NK-92 (cell line): Measurements from ENCODE around the gene DET1.

Source experiments
- DNase-seq: peaks from one replicate; lab custom pipeline; 2025; ENCODE audit not compliant: unreplicated experiment; lab: John Stamatoyannopoulos, UW

DET1 gene

DNA sequence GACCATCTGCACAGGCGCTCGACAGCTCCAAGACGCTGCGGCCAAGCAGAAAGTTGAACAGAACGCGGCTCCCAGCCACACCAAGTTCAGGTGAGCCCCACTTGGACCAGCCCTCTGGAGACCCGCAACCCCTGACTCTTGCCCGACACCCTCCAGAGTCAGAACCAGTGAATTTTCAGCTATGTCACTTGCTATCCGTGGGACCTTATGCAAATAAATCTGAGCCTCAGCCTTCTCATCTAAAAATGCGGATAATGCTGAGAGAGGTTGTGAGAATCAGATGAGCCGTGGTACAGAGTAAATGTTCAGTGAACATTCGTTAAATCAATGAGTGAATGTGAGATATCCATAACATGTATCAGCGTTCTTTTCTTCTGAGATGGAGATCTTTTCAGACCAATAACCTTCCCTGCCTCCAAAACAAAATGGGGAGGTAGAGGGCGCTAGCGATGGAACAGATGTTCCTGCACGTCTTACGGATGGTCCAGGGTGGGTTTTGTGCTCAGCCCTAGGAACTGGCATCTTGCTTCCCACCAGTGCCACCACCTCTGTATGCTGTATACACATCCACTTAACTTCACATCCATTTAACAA, 78.4 kb downstream of the DET1 start:
- DNase-seq, result no peak

DNA sequence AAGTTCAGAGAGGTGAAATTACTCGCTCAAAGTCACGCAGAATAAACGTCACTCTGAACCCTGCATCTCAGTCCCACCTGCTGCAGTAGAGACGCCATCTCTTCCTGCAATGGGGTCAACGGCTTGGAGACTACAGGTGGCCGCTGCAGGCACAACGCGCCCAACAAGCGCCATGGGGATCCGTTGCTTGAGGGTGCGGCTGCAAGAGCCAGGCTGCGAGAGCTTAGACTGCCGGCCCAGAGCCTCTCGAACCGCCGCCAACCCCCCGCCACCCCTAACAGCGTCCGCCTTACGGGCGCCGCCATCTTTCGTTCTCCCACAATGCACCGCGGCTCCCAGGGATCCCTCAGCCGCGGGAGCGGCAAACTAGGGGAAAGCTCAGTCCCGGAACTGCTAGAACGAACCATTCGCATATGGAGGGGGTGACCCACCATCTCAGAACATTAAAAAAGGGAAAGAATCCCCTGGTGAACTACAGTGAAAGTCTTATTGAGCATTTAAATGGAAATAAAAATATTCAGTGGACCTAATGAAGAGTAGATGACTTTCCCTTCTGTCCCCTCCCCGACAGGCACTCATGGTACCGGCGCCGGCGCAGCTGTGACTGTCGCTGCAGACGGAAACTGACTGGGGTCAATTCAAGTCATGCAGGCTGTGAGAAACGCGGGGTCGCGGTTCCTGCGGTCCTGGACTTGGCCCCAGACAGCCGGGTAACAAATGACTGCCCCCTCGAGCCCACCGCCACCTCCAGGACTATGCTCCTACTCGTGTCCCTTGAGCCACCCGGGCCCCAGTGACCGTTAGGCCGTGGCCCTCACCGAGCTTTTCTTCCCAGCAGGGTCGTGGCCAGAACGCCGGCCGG, 79.2 kb downstream of the DET1 start, which contains the start of the genes MRPL46 and MRPS11:
Gene MRPL46, minus strand, starts transcription at position 316 of the 862 bp plus-strand sequence. Its CDS starts 11 bp downstream, at position 305.
Gene MRPS11, plus strand, starts transcription at position 636 of the 862 bp plus-strand sequence. Its CDS starts 10 bp downstream, at position 646.
- no peak for DNase-seq

DNA sequence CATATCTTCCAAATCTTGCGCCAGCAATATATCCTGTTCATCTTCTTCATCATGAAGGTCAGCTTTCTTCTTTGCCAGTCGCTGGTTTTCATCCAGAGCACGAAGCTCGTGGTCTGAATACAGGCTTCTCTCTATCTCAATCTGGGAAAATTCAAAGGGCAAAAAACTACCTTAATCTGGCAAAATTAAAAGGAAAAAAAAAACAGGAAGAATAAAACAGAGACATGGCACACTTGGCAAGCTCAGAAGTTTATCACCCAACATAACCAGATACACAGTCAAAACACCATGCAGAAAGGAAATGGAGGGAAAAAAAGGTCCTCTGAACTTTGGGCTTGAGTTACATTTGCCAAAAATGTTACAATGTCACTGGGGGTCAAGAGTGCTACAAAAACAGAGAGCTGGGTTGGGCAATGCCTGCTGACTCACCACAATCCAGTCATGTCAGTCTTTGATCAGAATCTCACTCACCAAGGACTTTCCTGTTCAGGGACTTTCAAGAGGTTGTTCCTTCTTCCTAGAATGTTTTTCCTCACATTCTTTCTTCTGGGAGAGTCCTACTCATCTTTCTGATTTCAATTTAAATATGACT, 80.8 kb downstream of the DET1 start:
- DNase-seq, result no peak

DNA sequence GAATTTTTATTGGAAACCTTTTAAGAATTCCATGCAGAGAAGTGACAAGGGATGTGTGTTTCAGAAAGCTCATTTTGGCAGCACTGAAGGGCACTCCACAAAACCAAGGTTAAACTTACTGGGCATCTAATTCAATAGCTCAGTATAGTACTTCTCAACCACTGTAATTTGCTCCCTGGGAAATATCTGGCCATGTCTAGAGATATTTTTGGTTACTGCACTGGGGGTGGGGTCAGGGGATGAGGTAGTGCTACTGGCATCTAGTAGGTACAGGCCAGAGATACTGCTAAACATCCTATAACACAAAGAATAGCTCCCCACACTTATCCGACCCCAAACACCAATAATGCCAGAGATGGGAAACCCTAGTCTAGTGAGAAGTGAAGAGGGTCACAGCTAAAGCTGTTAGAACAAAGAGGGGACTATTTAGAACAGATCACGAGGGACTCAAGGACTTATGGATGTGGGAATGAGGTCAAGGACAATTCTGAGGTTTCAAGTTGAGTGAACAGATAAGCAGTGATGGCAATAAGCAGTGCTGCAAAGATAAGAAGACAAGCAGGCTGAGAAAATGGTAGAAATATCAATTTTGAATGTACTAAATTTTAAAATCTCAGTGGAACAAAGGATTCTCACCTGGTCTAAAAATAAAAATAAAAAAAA, 82.5 kb downstream of the DET1 start:
- no peak for DNase-seq
